PFSK-1 (cell line): ENCODE results near the gene SERPINF2.

Experiments used
- FOXP2 ChIP-seq: optimal IDR thresholded peaks from 2 replicates; pipeline ENCODE3; 2011; ENCODE audit warnings: borderline replicate concordance, control low read depth, inconsistent platforms; ENCODE audit not compliant: insufficient read depth; ENCODE audit errors: extremely low read length, extremely low read depth
- POLR2AphosphoS5 ChIP-seq: IDR thresholded peaks from 2 replicates; pipeline ENCODE4 v1.6.1; 2012; ENCODE audit warnings: low read depth, mild to moderate bottlenecking, control low read depth, low read length, moderate library complexity
- SIN3A ChIP-seq: IDR thresholded peaks from 2 replicates; pipeline ENCODE4 v1.6.1; 2012; ENCODE audit warnings: mild to moderate bottlenecking, low read length, moderate library complexity, borderline replicate concordance; ENCODE audit not compliant: insufficient read depth
- TAF1 ChIP-seq: IDR thresholded peaks from 2 replicates; pipeline ENCODE4 v1.6.1; 2012; ENCODE audit warnings: low read length, control low read depth, borderline replicate concordance; ENCODE audit not compliant: insufficient read depth
- TF ChIP-seq, protein P1 (sequence below), 2 experiments: IDR thresholded peaks; 2 replicates each; pipeline versions ENCODE4 v1.6.1 to v1.8.0; 2011 to 2012; ENCODE audit warnings: low read depth in 2 of 2, low read length in 2 of 2, control low read depth in 1 of 2, inconsistent platforms in 1 of 2, mild to moderate bottlenecking in 1 of 2, moderate library complexity in 1 of 2; ENCODE audit not compliant: insufficient read depth in 1 of 2

Gene SERPINF2

GRCh38 chr17:1714980-1715802 is 27.5 kb upstream of the SERPINF2 start:
- TF ChIP-seq TAF1, result peak; percentile 56; the same call in 1 of the 2 replicates
- peak; percentile 76; the same call in 1 of the 2 replicates for TF ChIP-seq SIN3A
- no peak for TF ChIP-seq FOXP2
- TF ChIP-seq, protein P1, sequence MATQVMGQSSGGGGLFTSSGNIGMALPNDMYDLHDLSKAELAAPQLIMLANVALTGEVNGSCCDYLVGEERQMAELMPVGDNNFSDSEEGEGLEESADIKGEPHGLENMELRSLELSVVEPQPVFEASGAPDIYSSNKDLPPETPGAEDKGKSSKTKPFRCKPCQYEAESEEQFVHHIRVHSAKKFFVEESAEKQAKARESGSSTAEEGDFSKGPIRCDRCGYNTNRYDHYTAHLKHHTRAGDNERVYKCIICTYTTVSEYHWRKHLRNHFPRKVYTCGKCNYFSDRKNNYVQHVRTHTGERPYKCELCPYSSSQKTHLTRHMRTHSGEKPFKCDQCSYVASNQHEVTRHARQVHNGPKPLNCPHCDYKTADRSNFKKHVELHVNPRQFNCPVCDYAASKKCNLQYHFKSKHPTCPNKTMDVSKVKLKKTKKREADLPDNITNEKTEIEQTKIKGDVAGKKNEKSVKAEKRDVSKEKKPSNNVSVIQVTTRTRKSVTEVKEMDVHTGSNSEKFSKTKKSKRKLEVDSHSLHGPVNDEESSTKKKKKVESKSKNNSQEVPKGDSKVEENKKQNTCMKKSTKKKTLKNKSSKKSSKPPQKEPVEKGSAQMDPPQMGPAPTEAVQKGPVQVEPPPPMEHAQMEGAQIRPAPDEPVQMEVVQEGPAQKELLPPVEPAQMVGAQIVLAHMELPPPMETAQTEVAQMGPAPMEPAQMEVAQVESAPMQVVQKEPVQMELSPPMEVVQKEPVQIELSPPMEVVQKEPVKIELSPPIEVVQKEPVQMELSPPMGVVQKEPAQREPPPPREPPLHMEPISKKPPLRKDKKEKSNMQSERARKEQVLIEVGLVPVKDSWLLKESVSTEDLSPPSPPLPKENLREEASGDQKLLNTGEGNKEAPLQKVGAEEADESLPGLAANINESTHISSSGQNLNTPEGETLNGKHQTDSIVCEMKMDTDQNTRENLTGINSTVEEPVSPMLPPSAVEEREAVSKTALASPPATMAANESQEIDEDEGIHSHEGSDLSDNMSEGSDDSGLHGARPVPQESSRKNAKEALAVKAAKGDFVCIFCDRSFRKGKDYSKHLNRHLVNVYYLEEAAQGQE (IDR thresholded peaks at IDR 0.05; ENCODE audit: insufficient read depth in 1 of 2, low read depth in 2 of 2, low read length in 2 of 2), result no peak
- no peak; the same call in 1 of the 2 replicates for TF ChIP-seq POLR2AphosphoS5

DNA sequence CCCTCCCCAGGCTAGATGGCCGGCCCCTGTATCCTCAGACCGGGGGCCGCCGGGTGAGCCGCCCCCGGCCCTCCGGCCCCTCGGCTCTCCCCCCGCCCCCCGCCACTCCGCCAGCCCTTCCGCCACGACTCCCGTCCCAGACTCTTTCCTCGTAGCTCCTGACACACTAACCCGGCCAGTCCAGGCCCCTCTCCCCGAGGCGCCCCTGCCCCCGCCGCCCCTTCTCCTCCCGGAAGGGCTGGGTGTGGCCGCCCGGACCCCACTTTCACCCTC is 26.9 kb upstream of the SERPINF2 start:
- TF ChIP-seq SIN3A (no peak), FOXP2 (no peak), TAF1 (no peak), POLR2AphosphoS5 (no peak)
- TF ChIP-seq, protein P1 (IDR thresholded peaks at IDR 0.05; ENCODE audit: insufficient read depth in 1 of 2, low read depth in 2 of 2, low read length in 2 of 2), result no peak

- TF ChIP-seq TAF1 (peak; percentile 87), FOXP2 (peak; percentile 98), SIN3A (peak; percentile 97), POLR2AphosphoS5 (peak; percentile 82)
- TF ChIP-seq, protein P1 (IDR thresholded peaks at IDR 0.05; ENCODE audit: insufficient read depth in 1 of 2, low read depth in 2 of 2, low read length in 2 of 2), result 0 out of 4 replicates have a peak, but pooled peaks have one; percentile 14 to 24
These were observed 26.4 kb upstream of the SERPINF2 start for GRCh38 chr17:1716076-1716911.

GRCh38 chr17:1716912-1717695 is 25.6 kb upstream of the SERPINF2 start:
- TF ChIP-seq TAF1 (peak; percentile 70; the same call in 1 of the 2 replicates), POLR2AphosphoS5 (peak; percentile 82; the same call in 1 of the 2 replicates), FOXP2 (peak; percentile 35), SIN3A (peak; percentile 45; the same call in 1 of the 2 replicates)
- TF ChIP-seq, protein P1 (IDR thresholded peaks at IDR 0.05; ENCODE audit: insufficient read depth in 1 of 2, low read depth in 2 of 2, low read length in 2 of 2), result no peak
